Inflammatory macrophage (primary cell): ENCODE measurements around the gene ATP1A4.
A peak's percentile ranks its signal among the peaks of the same experiment; 100 is the strongest.

Source experiments
- DNase-seq, 2 donors: peaks; one replicate each; pipeline ENCODE4 v3.0.0-alpha.2; 2020 to 2022

The ATP1A4 gene

DNA sequence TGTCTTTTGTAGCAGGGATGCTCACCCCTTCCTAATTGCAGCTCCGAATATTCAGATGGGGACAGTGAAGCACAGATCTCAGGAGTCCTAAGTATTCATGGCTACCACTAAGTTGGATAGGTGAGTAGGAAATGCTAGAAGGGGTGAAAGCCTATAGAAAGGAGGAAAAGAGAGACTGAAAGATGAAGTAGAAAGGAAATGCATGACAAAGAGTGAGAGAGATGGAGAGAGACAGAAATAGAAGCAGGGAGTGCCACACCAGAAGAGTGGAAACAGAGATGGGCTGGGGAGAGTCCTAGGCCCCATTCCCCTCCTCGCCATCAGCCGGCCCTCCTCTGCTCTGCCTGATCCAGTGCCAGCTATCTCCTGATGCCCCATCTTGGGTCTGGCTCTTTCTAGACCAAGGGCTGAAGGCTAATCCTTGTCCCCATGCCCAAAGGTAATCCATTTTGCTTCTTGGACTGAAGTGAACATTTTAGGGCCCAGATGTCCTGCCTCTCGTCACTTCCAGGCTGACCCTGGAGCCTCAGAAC is 55.8 kb downstream of the ATP1A4 start:
- DNase-seq: no peak

DNA sequence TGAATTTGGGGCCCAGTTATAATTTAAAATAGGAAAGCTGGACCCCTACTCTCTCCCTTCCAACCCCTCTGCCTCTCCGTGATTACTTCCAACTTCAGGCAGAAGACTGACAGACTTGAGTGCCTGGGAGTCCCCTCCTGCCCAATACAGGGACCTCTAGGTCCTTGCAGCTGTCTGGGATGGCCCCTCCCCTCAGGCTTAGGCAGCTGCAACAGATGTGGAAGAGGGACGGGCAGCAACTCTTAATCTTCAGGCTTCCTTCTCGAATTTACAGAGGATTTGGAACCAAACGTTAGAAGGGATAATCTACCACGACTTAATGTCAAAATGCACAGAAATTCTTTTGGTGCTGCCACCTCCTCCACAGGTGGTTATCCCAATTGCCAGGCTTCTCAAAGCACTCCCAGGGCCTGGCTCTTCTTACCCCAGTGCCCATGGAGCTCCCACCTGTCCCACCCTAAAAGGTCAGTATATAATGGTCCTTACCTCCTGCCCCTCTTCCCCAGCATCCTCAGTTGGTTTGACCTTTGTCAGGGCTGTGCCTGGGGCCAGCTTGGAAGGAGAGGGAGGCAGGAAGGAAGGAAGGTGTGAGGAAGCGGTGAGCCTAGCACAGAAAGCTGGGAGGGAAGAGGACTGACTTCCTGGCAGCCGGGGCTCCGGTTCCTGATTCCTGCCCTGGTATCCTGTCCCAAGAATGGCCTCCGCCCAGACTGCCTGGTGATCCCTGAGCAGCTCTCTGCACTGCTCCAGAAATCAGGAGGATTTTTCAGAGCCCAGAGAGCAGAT is 56.6 kb downstream of the ATP1A4 start:
- DNase-seq: no peak

DNA sequence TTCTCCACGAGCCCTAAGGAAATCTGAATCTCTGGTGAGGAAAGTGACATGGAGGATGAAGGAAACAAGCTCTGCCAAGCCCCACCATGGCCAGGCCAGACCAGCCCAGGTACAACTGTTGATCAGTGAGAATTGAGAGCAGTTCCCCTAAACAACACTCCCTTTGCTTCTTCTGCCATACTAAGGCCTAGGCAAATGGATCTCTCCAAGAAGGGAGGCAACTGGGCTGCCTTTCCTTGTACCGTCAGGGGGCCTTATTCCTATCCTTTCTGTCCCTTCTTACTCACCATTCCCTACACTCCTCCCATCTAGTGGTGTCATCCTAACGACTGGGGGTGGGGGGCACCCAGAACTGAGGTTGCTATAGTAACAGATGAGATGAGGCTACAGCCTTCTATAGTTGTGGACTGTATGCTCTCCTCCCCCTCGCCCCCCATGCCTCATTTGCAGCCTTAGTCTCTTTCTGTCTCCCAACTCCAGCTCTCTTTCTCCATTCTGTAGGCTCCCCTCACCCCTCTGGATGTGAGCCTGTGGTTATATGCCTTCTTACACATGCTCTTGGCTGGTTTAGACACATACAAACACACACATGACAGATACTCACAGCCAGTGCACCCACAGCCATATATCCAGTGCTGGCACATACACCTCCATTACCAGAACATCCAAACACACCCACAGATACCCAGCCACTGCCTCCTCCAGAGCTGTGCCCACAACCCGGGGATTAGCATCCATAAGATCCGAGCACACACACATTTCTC is 57.3 kb downstream of the ATP1A4 start:
- DNase-seq: no peak

DNA sequence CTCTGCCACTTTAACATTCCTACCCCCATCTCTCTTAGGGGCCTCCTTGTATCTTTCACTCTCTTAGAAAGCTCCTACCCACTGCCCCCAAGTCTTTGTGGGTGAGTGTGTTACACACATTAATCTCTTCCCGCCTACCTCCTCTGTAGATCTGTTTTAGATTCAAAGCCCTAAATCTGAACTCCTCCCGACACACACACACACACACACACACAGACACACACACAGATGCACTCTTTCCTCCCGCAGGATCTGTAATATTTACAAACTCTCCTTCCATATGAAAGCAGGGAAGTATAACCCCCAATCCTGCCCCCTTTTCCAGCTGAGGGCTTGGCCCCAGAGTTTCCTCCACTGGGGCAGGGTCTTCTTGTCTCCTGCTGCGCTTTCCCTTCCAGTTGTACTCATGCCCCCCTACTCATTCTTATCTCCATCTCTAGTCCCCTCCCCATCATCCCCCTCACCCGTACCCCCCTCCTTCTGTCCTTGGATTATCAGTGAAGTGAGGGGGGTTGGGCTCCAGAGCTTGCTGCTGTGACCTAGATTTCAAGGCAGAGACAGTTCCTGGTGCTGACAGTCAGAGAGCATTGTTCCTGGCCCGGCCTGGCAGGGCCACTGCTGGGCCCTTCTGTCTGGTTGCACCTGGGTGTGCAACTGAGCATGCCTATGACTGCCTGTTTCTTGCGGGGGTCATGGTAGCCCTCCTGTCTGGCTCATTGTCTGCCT is 58.1 kb downstream of the ATP1A4 start:
- no peak for DNase-seq

DNA sequence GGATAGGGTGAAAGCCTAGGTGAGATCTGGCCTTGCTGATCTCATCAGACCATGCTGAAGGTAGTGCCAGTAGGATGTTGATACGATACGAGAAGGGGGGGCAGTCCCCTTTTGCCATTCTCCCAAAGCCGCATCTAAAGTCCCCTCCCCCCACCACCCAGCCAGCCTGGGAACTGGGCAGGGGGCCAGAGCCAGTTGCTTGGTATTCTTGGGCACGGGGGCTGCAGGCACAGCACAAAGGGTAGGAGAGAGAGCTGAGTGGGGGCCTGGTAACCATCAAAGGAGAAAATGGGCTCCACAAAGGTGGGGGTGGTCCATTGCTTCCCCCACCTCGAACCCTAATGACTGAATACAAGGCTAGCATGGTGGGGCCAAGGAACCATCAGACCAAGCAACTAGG is 59.2 kb downstream of the ATP1A4 start:
- DNase-seq: no peak

DNA sequence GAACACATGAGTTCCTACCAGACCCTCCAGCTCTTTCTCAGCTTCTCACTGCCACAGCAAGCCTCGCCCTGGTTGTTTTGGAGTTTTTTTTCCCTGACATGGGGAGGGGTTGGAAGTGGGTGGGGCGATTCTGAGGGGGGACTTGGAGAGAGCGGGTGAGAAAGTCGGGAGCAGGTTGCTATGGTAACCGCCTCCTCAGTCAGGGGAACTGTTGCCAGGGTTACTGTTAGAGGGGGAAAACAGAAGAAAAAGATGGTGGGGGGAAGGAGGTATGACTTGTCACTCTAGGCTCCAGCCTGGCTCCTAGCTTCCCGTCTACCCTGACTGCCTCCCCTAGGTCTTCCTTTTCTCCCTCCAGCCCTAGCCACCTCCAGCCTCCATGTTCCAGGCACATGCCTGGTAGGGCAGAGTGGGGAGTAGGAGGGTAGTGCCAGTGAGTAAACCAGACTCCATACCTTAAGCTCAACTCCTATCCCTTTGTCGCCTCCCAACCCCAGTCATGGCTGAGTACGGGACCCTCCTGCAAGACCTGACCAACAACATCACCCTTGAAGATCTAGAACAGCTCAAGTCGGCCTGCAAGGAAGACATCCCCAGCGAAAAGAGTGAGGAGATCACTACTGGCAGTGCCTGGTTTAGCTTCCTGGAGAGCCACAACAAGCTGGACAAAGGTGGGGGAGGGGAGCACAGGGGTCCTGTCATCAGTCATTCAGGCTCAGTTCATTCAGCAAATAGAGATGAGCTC is 59.8 kb downstream of the ATP1A4 start:
- DNase-seq: no peak

DNA sequence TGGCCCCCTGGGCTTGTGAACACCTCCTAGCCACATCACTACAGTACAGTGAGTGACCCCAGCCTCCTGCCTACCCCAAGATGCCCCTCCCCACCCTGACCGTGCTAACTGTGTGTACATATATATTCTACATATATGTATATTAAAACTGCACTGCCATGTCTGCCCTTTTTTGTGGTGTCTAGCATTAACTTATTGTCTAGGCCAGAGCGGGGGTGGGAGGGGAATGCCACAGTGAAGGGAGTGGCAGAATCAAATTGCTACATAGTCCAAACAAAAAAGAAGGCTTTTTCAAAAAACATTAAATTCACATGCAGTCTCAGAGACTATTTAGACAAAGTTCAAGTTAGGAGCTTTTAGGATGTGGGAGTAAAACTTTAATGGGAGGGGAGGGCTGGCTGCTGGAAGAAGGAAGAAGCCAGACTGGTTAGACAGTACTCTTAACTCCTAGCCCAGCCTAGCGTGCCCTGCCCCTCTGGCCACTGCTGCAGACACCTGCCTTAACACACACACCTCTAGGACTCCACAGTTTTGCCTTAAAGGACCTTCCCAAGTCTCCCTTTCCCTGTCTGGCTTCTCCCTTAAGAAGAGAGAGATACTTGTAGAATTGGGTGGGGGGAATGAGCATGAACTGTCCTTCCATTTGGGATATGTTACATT is 63.2 kb downstream of the ATP1A4 start:
- no peak for DNase-seq

DNA sequence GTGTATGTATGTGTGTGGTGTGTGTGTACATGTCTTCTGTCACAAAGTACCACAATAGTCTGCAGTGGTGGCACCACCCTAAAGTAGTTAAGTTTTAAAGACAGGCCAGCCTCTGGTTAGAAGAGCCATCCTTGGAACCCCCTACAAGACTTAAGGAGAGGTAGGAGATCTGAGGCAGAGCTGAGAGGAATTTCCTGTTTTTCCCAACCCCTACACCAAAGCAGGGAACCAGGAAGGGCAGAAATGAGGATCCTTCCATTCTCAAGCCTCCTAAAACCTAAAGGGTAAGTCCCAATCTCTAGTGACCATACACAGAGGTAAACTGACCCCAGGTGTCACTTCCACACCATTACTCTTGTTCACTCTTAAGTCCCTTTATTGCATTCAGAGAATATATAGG is 64.9 kb downstream of the ATP1A4 start:
- no peak for DNase-seq

DNA sequence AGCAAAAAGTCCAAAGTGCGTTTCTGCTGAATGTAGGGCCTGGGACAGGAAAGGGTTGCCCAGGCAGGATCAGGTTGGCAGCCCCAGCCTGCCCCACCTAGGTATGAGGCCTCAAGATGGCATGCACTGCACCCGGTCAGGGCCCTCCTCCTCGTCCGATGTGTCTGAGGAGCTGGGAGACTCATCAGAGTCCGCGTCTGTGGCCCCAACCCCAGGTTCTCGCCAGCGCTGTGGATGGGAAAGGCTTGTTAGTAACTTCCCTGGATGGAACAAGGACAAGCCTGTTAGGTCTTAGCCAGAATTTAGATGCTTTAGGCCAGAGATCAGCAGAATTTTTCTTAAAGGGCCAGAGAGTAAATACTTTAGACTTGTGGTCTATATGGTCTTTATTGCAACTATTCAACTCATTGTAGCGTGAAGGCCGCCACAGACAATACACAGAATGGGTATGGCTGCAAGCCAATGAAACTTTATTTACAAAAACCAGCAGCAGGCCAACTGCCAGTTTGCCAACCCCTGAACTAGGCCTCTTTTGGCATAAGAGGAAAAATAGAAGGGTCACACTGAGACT is 66.2 kb downstream of the ATP1A4 start:
- no peak for DNase-seq

DNA sequence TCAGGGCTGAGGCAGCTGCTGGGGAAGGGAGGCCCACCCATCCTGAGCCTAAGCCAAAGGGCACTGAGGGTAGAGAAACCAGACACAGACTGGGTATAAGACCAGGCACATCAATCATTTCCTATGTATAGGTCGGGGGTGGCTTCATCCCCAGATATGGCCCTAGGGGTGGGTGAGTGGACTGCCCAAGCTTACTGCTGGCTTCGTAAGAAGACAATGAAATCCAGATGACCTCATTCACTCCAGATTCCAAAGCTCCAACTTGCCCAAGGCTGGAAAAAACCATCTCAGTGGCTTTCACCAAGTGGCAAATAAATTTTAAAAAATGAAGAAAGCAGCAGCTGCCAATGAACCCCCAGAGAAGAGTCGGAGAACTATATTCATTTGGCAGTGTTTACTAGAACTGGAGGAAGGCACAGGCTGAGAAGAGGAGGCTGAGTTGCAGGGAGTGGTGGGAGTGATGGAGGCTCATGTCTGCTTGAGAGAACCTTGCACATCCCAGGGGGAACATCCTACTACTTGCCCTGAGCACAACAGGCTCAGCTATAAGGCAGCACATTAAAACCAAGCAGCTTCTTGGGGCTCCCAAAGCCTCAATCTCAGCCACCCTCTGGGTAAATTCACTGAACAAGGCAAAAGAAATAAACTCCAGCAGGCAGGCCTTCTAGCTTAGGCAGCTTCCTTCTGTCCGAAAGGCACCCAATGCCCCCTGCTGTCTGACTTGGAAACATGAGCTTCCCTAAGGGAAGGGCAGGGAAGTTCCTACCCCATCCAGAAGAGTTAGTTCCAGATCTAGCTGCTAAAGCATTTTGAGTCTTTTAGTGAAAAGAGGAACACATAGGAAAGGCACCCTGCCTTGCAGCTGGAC is 67.9 kb downstream of the ATP1A4 start:
- DNase-seq: peak; percentile 62 to 70

DNA sequence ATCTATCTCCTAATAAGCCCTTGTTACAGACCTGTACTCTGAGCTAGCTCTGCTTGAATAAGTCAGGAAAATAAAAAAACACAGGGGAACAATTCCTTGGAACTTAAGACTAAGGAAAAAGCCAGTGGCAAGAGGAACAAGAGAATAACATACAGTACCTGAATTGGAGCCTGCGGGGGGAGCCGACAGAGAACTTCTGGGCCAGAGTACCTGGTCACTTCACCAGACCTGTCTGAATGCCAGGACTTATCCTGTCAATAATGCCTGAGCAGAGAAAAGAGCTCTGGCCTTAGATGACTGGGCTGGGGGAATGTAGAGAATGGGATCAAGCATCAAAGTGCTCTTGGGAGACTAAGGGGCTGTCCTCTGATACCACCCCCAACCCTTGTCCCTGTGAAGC is 68.9 kb downstream of the ATP1A4 start:
- no peak for DNase-seq

DNA sequence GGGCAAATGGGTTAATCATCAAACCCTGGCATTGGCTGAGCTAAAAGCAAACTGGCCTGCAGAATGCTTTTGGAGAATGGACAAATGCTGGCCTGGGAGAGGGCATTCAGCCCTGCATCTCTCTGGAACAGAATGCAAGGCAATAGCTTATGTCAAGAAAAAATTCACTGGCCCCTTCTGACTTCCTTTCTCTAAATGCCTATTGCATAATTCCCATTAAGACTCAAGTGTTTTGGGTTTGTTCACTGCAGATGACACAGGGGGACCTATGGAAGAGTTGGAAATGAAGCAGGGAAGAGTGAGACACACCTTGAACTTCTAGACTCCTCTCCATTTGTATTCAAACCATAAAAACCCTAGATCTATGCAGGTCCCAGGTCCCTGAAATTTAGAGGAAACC is 69.7 kb downstream of the ATP1A4 start:
- DNase-seq: no peak

DNA sequence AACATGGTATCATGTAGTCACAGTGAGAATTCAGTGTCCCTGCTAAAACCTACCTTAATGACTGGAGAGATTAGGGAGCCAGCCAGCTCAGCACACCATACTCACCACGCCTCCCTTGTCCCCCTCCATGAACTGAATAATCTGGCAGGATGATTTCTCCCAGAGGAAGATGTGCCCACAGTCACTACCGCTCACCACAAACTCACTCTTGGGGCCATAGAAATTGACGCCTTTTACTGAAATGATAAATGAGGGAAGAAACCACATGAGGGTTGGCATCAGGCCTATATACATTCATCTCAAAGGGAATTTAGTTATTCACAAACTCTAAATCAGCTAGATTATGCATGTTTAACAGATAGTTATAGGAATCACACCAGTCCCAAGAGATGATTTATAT is 71.1 kb downstream of the ATP1A4 start:
- DNase-seq: no peak

DNA sequence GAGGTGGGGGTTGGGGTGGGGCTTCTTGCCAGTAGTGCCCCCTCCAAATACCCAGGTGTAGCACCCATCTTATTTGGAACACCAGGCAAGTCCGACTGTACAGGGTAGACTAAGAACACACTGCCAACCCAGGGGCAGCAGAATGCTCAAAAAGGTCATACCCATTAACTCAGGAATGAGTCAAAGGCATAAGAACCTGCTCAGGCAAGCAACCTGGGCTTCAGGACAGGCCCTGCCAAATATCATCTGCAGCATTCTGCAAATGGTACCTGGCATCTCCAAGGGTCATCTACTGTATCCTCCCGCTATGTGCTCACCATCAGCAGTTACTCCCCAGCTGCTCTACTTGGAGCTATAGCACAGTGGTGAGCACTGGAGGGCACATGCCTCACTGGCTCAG is 73.2 kb downstream of the ATP1A4 start:
- DNase-seq: no peak

DNA sequence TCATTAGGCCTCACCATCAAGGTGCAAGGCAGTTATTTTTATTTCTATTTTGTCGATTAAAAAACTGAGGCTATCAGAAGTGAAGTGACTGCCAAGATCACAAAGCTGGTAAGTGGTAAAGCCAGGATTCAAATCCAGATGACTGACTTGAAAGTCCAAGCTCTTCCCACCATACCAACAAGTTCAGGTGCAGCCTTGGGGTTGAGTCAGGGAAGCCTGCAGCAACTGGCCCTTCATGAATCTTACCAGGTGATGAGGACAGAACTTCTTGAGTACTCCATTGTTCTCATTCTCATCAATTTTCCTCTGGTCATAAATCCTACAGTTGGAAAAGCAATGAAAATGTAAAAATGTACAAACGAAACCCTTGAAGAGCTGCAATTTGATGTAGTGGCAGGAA is 73.9 kb downstream of the ATP1A4 start:
- no peak for DNase-seq

DNA sequence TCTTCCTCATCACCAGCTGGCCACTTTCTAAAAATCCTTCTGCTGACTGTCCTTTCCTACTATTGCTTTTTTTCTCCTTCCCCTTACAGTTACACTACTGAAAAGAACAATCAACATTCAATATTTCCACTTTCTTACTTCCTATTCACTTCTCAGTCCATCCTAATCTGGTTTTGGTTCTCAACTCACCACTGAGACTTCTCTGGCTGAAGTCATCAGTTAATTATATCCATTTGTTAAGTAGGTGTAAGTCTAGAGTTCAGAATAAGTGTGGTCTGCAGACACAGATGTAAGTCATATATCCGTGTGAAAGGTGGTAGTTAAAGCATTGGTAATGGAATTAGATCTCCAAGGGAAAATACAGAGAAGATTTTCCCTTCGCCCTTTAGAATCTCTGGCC is 75.2 kb downstream of the ATP1A4 start:
- DNase-seq: no peak

DNA sequence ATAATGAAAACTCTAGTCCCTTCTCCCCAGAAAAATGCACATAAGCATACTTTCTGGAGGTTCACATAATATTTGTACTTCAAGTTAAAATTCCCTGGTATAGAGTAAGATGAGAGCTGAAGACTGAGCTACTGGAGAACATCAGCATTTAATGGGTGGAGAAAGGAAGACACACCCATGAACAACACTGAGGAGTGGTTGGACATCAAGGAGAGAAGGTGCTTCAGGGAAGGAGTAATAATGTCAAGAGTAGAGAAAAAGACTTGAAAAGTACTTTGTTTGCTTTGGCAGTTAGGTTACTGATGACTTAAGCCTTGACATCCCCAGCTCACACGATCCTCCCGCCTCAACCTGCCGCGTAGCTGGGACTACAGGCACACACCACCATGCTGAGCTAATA is 75.6 kb downstream of the ATP1A4 start:
- no peak for DNase-seq

DNA sequence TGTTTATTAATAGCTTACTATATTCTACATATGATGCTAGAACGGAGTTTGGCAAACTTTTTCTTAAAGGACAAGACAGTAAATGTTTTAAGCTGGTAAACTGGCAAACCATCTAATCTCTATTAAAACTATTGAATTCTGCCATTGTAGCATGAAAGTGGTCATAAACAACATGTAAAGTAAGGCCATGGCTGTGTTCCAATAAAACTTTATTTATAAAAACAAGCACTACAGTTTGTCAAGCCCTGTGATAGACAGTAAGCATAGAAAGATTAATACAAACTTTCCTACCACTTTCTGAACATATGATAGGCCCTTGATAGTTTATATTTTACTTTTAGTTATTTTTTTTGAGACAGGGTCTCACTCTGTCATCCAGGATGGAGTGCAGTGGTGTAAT is 76.2 kb downstream of the ATP1A4 start:
- no peak for DNase-seq

DNA sequence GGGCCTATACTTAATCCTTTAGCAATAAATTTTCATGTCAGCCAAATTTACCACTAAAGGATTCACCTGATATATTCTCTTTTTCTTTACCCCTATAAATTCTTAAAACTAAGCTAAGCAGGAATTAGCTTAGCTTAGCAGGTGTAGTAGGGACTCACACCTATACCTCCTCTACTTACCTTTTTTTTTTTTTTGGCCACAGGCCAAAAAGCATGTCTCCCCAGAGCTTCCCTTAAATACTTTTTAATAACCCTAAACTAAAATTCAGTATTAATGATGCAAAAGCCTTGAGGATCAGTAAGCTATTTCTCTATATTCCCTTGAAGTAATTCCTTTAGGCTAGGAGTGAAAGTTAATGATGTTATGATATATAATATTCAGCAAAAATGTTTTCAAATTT is 77.0 kb downstream of the ATP1A4 start:
- no peak for DNase-seq

DNA sequence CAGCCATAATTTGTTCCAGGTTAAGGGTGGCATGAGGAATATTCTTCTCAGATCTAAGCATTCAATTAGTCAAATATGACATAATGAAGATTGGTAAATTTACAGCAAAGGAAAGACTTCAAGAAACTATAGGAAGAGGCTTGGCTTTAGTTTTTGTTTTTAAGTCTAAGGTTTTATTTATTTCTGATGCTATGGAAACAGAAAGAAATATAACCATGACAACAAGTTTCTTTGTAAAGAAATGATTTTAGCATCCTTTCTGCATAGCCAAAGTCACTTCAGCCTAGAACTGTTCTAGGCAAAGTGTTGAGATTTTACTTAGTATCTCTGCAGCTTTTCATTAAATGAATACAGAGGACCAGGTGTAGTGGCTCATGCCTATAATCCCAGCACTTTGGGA is 81.5 kb downstream of the ATP1A4 start:
- no peak for DNase-seq
